ENCODE data around the gene SNHG17.
A peak's percentile ranks its signal among the peaks of the same experiment; 100 is the strongest.
"Not testable (repeated sequence)": the region's sequence is repeated elsewhere in the genome, so short reads cannot be mapped to it uniquely, and the experiment has no call there.

SNHG17 gene

DNA sequence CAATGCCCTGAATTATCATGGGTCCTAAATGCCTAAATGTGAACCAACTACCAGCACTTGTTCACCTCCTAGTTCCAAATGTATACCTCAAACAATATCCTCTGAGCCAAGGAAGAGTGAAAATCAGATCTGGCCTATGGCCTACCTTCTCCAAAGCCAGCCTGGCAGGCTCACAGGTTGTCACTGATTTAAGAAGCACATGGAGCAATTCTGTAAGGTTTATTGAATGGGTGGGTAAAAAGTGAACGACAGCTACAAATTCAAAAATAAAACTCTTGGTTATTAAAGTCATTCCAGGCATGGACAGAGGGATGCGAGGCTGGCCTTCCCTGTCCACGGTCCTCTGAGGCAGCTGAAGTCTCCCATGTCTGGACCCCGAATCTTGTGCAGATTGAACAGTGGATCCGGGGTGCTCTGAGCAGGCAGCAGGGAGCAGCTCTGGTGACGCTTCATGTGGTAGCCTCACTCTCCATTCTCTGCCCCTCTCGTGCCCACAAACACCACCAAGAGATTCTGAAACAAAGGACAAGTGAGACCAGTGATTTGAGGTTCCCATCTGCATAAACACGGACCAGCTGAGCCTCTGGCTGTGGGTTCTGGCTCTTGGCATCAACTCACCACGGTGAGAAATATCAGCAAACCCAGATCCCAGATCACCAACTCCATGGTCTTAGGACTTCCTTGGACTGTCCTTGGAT lies 14.6 kb downstream of the SNHG17 start:
- DNase-seq (ENCODE audit: low read depth): no peak

DNA sequence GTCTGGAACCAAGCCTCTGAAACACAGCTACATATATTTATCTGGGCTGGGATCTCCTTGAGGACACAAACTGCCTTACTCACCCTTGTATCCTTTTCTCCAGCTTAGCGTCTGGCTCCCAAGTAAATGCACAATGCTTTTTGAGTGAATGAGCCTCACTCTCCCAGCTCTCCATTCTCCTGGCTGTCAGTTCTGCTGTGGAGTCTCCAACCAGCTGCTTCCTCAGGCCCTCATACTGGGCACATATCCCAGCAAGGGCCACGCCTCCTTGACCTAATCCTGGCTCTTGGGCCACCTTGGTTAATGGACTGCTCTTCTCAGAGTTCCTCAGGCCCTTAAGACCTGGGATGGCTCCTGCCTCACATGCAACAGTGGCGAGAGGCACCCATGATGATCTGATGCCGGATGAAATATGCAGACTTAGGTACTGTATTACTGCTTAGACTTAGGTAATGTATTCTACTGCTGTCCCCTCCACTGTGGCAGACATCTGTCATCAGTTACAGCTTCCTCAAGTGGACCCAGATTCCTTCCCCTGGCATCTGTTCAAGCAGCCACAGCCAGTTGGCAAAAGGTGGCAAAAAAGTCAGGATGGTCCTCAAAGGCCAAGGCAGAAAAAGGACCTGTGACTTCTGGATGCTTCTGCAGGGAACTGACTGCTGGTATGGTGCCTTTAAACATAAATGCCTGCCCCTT lies 16.5 kb downstream of the SNHG17 start:
- DNase-seq (ENCODE audit: low read depth): peak; percentile 38

DNA sequence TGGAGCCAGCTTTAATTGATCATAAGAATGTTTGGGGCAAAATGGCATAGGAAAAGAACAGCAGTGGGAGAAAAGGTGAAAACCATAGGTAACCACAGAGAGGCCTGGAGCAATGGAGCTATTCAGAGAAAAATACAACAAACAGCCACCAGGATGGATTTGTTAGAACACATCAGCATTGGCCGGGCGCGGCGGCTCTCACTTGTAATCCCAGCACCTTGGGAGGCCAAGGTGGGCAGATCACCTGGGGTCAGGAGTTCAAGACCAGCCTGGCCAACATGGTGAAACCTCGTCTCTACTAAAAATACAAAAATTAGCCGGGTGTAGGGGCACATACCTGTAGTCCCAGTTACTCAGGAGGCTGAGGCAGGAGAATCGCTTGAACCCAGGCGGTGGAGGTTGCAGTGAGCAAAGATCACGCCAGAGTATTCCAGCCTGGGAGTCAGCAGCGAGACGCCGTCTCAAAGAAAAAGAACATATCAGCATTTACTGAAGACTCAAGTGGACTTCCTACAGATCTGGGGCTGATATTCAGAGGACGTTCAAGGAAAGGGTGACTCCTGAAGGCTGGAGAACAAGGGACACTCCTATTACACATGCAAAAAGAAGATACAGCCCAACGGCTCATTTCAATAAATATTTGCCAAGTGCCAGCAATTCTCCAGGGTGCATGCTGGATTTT lies 20.2 kb downstream of the SNHG17 start:
- DNase-seq (ENCODE audit: low read depth): no peak

DNA sequence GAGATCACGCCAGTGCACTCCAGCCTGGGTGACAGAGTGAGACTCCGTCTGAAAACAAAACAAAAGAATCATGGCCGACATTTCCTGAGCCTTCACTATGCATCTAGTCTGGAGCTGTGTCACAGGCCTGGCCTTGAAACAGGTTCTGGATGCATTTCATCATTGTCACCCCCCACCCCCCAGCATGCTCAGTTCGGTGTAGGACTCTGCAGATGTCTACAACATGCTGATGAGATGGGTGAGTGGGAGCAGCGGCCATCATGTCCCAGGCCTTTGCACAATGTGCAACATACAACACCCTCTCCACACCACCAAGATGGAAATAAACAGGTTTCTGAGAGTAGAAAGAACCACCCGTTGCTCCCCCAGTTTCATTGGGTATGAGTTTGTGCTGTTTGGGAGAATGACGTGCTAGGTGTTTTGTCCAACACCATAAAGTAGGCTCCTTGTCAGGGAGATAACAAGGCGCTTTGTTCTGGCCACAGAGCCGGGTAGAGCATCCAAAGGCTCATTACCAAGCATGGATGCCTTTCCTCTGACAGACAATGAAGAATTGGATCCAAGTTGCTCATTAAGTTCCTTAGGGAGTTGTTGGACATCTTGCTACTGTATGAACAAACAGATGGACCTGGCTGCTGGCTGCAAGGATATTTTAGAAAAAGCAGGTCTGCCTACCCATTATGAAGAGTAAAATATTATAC lies 22.1 kb downstream of the SNHG17 start:
- no peak for DNase-seq (ENCODE audit: low read depth)

DNA sequence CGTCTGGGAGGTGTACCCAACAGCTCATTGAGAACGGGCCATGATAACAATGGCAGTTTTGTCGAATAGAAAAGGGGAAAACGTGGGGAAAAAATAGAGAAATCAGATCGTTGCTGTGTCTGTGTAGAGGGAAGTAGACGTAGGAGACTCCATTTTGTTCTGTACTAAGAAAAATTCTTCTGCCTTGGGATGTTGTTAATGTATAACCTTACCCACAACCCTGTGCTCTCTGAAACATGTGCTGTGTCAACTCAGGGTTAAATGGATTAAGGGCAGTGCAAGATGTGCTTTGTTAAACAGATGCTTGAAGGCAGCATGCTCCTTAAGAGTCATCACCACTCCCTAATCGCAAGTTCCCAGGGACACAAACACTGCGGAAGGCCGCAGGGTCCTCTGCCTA lies 27.3 kb downstream of the SNHG17 start:
- DNase-seq (ENCODE audit: low read depth): not testable (repeated sequence)

DNA sequence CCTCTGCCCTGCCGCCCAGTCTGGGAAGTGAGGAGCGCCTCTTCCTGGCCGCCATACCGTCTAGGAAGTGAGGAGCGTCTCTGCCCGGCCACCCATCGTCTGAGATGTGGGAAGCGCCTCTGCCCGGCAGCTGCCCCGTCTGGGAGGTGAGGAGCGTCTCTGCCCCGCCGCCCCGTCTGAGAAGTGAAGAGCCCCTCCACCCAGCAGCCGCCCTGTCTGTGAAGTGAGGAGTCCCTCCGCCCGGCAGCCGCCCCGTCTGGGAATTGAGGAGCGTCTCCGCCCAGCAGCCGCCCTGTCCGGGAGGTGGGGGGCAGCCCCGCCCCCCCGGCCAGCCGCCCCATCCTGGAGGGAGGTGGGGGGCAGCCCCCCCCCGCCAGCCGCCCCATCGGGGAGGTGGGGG lies 27.8 kb downstream of the SNHG17 start:
- DNase-seq (ENCODE audit: low read depth): no peak

DNA sequence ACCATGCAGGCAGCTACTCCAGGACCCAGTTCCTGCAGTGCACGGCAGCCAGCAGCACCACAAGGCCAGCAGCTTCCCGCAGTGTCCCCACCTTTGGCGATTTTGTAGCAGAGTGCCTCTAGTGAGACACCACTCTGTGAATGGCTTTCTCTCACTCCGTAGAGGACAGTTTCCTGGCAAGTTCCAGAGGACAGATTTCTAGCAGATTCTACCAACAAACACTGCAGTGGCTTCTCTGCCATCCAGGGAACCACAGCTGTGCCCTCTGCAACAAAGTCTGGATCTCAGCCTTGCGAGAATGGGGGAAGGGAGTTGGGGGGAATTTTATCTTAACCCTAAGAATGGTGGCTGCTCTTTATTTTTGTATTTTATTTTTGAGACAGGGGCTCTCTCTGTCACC lies 28.7 kb downstream of the SNHG17 start:
- DNase-seq (ENCODE audit: low read depth): no peak

DNA sequence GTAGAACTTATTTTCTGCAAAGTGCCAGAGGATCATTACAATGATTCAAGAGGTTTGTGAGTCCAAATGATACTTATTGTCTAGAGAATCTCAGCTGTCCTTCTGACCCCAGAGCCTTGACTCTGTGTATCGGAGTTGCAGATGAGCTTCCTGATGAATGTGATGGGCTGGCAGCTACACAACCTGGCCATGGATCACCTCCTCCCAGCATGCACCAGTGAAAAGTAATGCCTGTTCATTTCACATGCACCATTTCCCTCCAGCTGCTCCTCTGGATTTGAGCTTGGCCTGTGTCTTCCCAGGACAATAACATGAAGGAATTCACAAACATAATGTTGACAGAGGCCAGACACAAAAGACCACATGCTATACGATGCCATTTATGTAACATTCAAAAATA lies 30.0 kb downstream of the SNHG17 start:
- DNase-seq (ENCODE audit: low read depth): no peak

DNA sequence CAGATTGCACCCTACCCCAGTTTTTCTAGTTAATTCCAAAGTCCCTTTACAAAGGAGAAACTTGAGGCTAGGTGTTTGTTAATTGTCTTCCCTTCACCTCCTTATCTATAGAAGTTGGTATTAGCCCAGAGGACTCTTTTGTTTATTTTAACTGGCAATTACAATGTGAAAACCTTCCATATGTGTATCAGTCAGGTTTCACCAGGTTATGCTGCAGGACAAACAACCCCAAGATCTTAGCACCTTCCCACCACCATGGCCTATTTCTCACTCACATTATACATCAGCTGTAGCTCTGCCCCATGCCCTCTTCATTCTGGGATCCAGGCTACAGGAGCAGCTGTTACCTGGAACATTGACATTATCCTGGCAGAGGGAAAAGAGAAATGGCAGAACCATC lies 31.1 kb downstream of the SNHG17 start:
- DNase-seq (ENCODE audit: low read depth): no peak

DNA sequence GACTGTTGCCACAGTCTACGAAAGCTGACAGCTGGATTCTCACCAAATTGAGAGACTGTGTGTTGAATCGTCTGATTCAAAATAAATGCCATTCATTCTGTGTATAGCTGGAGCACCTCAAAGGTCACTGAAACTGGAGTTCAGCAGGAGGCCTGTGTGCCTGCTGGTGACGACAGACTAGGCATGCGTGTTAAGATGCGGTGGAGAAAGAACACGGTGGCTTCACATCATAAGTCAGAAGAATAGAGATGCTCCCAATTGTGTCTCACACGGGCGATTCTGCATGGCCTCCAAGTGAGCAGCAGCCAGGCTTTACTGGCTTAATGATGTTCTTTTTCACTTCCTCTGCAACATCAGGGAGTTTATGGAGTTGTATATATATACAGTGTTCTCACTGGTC lies 32.3 kb downstream of the SNHG17 start:
- DNase-seq (ENCODE audit: low read depth): no peak

DNA sequence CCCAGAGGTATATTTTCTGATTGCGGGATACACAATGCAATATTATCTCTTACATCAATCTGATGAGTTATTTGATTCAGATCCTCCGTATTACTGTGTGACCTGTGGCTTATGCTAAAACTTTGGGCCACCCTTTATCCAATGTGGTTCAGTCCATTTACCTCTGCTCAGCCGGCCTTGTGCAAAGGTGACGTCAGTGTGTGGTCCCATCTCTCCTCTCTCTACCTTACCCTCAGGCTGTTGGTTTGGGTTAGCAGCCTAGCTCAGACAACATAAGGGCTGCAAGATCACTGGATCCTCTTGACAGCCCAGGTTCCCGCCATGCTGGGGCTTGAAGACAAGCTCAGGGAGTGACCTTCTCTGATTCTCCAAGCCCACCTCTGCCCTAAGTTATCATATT lies 33.0 kb downstream of the SNHG17 start:
- no peak for DNase-seq (ENCODE audit: low read depth)

DNA sequence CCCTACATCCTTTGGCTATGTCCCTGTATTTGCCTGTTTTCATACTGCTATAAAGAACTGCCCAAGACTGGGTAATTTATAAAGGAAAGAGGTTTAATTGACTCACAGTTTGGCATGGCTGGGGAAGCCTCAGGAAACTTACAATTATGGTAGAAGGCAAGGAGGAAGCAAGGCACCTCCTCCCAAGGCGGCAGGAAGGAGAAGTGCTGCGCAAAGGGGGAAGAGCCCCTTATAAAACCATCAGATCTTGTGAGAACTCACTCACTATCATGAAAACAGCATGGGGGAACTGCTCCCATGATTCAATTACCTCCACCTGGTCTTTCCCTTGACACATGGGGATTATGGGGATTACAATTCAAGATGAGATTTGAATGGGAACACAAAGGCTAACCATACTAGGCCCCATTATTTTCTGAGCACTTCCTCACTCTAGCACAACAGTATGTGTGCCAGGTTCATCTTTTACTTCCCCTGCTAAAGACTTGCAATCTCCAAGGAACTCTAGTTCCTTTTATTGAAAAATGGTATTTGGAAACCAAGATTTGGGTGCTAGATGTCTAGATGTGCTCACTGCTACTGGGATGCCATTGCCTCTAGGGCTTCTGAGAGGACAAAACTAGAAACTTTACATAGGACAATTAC lies 39.3 kb downstream of the SNHG17 start:
- DNase-seq (ENCODE audit: low read depth): not testable (repeated sequence)

DNA sequence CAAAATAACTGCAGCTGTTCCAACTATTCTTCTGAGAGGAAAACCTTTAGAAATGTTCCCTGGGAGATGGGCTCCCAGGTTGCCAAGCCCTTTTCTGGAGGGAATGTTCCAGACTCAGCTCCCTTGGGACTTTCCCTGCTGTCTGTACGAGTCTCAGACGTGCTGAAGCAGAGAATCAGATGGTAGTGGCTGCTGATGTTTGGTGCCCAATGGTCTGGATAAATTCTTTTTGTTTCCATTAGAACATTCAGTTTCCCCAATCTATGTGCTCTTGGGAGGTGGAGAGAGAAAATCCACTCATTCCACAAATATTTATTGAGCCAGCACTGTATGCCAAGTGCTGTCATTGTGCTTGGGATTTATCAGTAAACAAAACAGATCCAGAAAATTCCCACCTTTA lies 40.0 kb downstream of the SNHG17 start:
- DNase-seq (ENCODE audit: low read depth): peak; percentile 5

DNA sequence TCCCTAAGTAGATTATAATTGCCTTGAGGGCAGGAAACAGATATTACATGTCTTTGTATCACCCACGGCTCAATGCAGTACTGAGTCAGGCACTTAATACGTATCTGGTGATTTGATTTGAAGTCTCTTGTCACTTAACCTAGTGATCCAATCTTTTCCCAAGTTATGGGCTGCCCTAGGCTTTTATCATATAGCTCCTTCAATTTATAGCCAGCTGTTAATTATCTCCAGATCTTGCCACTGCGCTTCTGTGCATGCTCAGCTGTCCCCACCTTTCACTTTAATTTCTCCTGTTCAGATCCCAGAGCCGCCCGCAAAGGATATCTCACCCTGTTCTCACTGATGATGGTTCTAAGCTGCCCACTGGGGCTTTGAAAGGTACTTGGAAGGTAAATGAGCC lies 41.9 kb downstream of the SNHG17 start:
- no peak for DNase-seq (ENCODE audit: low read depth)

DNA sequence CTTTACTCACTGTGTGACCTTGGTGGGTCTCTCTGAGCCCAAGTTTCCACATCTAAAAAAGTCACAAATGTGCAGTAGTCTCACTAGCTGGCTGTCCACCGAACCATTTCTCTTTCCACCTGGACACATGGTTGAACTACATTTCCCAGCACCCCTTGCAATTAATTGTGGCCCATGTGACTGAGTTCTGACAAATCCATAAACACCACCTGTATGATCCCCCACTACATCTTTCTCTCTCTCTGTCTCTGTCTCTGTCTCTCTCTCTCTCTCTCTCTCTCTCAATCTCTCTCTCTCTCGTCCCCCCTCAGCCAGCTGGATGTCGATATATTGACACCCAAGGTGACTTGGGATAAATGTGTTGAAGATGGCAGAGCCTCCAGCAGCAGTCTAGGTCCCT lies 42.8 kb downstream of the SNHG17 start:
- no peak for DNase-seq (ENCODE audit: low read depth)

DNA sequence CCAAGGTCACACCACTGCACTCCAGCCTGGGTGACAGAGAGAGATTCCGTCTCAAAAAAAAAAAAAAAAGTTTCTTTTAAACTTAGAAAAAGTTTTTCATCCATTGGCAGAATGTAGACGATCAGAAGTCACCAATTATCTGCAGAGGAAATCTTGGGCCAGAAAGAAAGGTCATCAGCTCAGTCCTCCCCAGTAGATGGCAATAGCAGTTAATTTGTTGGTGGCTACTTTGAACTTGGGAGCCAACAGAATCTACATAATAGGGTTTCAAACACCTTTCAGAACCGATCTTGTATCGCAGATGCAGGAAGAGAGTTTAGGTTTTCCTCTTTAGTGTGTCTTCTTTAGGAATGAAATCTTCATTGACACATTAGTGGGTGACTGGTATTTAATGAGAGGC lies 47.2 kb downstream of the SNHG17 start:
- DNase-seq (ENCODE audit: low read depth): no peak

DNA sequence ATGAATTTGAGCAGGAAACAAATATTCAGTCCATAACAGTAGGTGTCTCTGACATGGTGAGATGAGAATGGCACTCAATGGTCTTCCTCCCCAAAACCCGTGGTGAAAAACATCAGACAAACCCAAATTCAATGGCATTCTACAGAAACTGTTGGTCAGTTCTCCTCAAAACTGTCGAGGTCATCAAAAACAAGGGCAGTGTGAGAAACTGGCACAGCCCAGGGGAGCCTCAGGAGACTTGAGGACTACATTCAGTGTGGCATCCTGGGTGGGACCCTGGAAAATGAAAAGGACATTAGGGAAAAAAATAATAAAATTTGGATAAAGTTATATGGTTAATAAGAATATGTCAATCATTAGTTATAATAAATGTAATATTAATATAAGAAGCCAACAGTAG lies 48.3 kb downstream of the SNHG17 start:
- no peak for DNase-seq (ENCODE audit: low read depth)

DNA sequence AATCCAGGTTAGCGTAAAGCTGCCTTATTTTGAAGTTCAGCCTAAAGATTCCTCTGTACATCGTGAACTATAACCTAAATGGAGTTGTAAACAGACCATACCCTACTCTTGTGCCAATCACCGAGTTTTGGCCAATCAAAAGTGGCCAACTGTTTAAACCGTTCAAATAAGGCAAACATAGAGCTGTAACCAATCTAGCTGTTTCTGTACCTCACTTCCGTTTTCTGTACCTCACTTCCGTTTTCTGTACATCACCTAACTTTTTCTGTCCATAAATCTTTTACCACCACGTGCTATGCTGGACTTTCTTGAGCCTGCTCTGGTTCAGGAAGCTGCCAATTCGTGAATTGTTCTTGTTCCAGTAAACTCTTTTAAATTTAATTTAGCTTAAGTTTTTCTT lies 49.1 kb downstream of the SNHG17 start:
- DNase-seq (ENCODE audit: low read depth): no peak

DNA sequence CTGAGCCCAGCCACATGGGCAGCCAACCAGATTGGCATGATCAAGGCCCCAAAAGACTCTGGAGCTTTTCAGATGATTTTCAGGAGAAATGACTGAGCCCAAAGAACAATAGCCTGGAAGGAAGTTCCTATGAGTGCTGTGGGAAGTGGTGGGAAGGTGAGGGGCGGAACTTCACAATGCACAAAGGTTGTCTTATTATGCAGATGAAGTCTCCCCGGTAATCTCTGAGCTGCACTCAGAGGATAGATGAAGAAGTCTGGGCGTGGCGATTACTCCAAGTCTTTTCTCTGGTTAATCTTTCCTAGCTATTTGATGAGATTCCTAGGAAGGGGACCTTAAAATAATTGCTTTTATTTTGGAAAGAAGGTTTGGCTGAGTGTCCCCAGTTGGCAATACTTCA lies 52.0 kb downstream of the SNHG17 start:
- DNase-seq (ENCODE audit: low read depth): no peak

DNA sequence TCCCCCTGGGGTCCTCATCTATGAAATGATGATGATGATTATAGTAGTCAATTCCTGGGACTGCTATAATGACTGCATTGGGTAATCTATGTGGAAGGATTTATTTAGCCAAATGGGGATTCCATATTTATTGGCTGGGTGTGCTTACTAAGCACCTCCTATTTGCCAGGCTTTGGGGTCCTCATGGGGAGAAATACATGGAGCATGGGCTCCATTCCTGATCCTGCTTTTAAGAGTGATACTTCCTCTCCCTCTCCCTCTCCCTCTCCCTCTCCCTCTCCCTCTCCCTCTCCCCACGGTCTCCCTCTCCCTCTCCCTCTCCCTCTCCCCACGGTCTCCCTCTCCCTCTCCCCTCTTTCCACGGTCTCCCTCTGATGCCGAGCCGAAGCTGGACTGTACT lies 57.3 kb downstream of the SNHG17 start:
- DNase-seq (ENCODE audit: low read depth): not testable (repeated sequence)

DNA sequence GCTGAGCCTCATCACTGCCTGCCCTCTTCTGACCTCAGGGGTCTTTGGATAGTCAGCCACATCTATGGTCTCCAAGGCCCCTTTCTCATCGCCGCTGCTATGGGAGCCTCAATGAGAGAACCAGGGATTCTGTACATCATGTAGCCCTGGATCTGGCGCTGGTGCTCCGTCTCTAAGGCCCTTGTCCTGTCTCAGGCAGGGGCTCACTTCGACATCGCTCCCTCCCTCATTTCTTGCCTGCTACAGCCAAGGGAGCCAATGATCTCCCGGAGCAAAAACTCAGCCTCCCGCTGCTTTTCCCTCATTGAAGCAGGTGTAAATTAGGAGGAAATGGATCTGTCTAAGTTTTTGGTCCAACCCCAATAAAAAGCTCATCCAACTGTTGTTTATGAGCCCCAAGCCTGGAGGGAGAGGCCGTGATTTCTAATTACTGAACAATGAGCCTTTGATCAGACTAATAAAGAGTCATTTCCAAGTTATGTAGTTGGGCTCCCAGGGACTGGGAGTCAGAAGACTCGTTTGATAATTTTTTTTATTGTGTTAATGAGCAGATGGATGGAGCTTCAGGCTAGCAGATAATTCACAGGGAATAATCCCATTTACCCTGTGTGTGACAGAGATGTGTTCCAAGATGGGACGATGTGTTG lies 58.0 kb downstream of the SNHG17 start:
- no peak for DNase-seq (ENCODE audit: low read depth)

DNA sequence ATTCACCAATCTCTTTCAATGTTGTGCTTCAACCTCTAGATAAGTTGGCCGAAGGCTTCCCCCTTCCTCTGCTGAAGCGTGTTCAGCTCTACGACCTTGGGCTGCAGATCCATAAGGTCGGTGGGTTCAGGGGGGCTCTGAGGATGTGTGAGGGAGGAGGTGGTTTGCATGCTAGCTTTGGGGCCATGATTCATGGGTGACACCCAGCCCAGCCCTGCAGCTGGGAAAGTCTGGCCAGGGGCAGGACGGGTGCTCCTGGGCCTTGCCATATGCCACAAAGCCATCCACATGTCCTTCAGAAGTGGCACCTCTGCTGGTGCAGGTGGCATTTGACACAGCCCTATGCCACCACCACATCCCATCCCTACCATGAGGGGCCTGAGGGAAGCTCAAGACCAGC lies 61.2 kb downstream of the SNHG17 start:
- DNase-seq (ENCODE audit: low read depth): no peak
